Fibroblast of lung (primary cell): ENCODE data around the gene SLC6A13. TPM values are rescaled to one million over a fixed set of nuclear protein-coding genes. Genes with fewer than 3 reads are reported as not detected.
A peak's percentile ranks its signal among the peaks of the same experiment; 100 is the strongest.

ENCODE experiments used
- DNase-seq, 2 donors: peaks; one replicate each; pipeline versions ENCODE4 v3.0.0 to v3.0.0-alpha.2; 2010; ENCODE audit warnings: low read depth in 2 of 2
- H2AFZ ChIP-seq: 2 replicates; pipeline ENCODE4 v1.5.1; 2012; ENCODE audit warnings: low read length, control low read depth, inconsistent platforms
- H3K27ac ChIP-seq: 2 replicates; pipeline ENCODE4 v1.5.1; 2011; ENCODE audit warnings: low read length, control low read depth; ENCODE audit not compliant: insufficient read depth
- H3K27me3 ChIP-seq: 2 replicates; pipeline ENCODE4 v1.5.1; 2011; ENCODE audit warnings: mild to moderate bottlenecking, low read length; ENCODE audit not compliant: control insufficient read depth, insufficient read depth
- H3K36me3 ChIP-seq: 2 replicates; pipeline ENCODE4 v1.5.1; 2011; ENCODE audit warnings: low read length; ENCODE audit not compliant: control insufficient read depth, insufficient read depth
- H3K4me1 ChIP-seq: 2 replicates; pipeline ENCODE4 v1.5.1; 2011; ENCODE audit warnings: low read length; ENCODE audit not compliant: control insufficient read depth, insufficient read depth; ENCODE audit errors: extremely low read depth
- H3K4me2 ChIP-seq: 2 replicates; pipeline ENCODE4 v1.5.1; 2011; ENCODE audit warnings: low read length, control low read depth; ENCODE audit not compliant: insufficient read depth; ENCODE audit errors: extremely low read depth
- H3K4me3 ChIP-seq, 4 experiments: fragments of 200-600 bp in 1 of 4; sonication (generic) in 1 of 4; replicated peaks in 1 of 4; 2 replicates each; pipeline ENCODE4 v1.5.1; 2011 to 2016; ENCODE audit warnings: low read length in 4 of 4, low read depth in 3 of 4, mild to moderate bottlenecking in 3 of 4, control low read depth in 2 of 4, inconsistent platforms in 1 of 4, mixed read lengths in 1 of 4; ENCODE audit not compliant: insufficient read depth in 1 of 4; ENCODE audit errors: control extremely low read depth in 1 of 4
- H3K79me2 ChIP-seq: 2 replicates; pipeline ENCODE4 v1.5.1; 2012; ENCODE audit warnings: mild to moderate bottlenecking, low read length, inconsistent platforms; ENCODE audit not compliant: control insufficient read depth, insufficient read depth
- H3K9ac ChIP-seq: 2 replicates; pipeline ENCODE4 v1.5.1; 2011; ENCODE audit warnings: mild to moderate bottlenecking, low read length, control low read depth; ENCODE audit not compliant: insufficient read depth
- H3K9me3 ChIP-seq: 2 replicates; pipeline ENCODE4 v1.5.1; 2012; ENCODE audit warnings: low read depth, low read length; ENCODE audit not compliant: control insufficient read depth, insufficient read depth
- H4K20me1 ChIP-seq: 2 replicates; pipeline ENCODE4 v1.5.1; 2011; ENCODE audit warnings: low read length; ENCODE audit not compliant: control insufficient read depth, insufficient read depth; ENCODE audit errors: extremely low read depth
- CTCF ChIP-seq, 2 donors: IDR thresholded peaks in 1 of 2; conservative IDR thresholded peaks in 1 of 2; 1 replicate in 1 of 2; 2 replicates in 1 of 2; pipeline ENCODE4 v1.5.1; 2011 to 2012; ENCODE audit warnings: low read length in 2 of 2, control low read depth in 1 of 2, inconsistent platforms in 1 of 2, low read depth in 1 of 2, mild to moderate bottlenecking in 1 of 2
- EZH2 ChIP-seq: IDR thresholded peaks from 2 replicates; pipeline ENCODE4 v1.5.1; 2012; ENCODE audit warnings: low read length, control low read depth, mild to moderate bottlenecking; ENCODE audit errors: missing control alignments
- polyA plus RNA-seq, 2 donors: library from polyadenylated mRNA; depleted of rRNA in 1 of 2; stranded (reverse) in 1 of 2; unstranded in 1 of 2; fragments of >200 nt; gene quantifications; 2 replicates each; pipeline ENCODE4 v1.2.1, GENCODE V29; 2011 to 2012; ENCODE audit warnings: missing spikeins in 1 of 2
- total RNA-seq: library from RNA; depleted of rRNA; stranded (reverse); fragments of >200 nt; gene quantifications from 2 replicates; pipeline ENCODE4 v1.2.1, GENCODE V29; 2014

SLC6A13 gene
- total and polyA plus RNA-seq, 2 donors (not counting 1 experiment from before 2014, with no cell fraction given), result not detected

- H4K20me1 ChIP-seq, result no peaks in the 10 kb centered on the region
- no peak overlapping the region for H3K27ac ChIP-seq
- no peaks in the 10 kb centered on the region for H3K9me3 ChIP-seq
- no peaks in the 10 kb centered on the region for H3K4me1 ChIP-seq
- no peaks in the 10 kb centered on the region for H3K36me3 ChIP-seq
- DNase-seq, result no peak
- H3K27me3 ChIP-seq, result peaks cover 22% of the 10 kb centered on the region
- peak overlapping the region; percentile 25 for H3K4me2 ChIP-seq
- H3K4me3 ChIP-seq, result peak overlapping the region in 2 of 4 experiments; percentile 37 to 40
- no peak overlapping the region for H3K9ac ChIP-seq
- H2AFZ ChIP-seq, result no peak overlapping the region
- H3K79me2 ChIP-seq, result no peaks in the 10 kb centered on the region
- TF ChIP-seq CTCF (conservative IDR thresholded peaks at IDR 0.05 in 1 of 2, IDR thresholded peaks at IDR 0.05 in 1 of 2; ENCODE audit: low read depth in 1 of 2, low read length in 2 of 2), result no peak
- TF ChIP-seq EZH2, result no peak
These were observed 59.0 kb downstream of the SLC6A13 start for GRCh38 chr12:203462-204260.

GRCh38 chr12:203074-203461, 59.6 kb downstream of the SLC6A13 start:
- no peak overlapping the region for H3K4me2 ChIP-seq
- no peaks in the 10 kb centered on the region for H3K9me3 ChIP-seq
- H2AFZ ChIP-seq, result no peak overlapping the region
- H3K79me2 ChIP-seq, result no peaks in the 10 kb centered on the region
- H3K27ac ChIP-seq, result no peak overlapping the region
- TF ChIP-seq CTCF (conservative IDR thresholded peaks at IDR 0.05 in 1 of 2, IDR thresholded peaks at IDR 0.05 in 1 of 2; ENCODE audit: low read depth in 1 of 2, low read length in 2 of 2), result no peak
- no peak for TF ChIP-seq EZH2
- DNase-seq, result no peak
- H4K20me1 ChIP-seq, result no peaks in the 10 kb centered on the region
- no peaks in the 10 kb centered on the region for H3K36me3 ChIP-seq
- H3K4me3 ChIP-seq, result no peak overlapping the region
- no peak overlapping the region for H3K9ac ChIP-seq
- peaks cover 22% of the 10 kb centered on the region for H3K27me3 ChIP-seq
- H3K4me1 ChIP-seq, result no peaks in the 10 kb centered on the region

GRCh38 chr12:202081-202731, 60.4 kb downstream of the SLC6A13 start:
- no peak for DNase-seq
- Histone ChIP-seq H3K9me3 (no peaks in the 10 kb centered on the region), H3K9ac (no peak overlapping the region), H2AFZ (no peak overlapping the region), H3K36me3 (no peaks in the 10 kb centered on the region), H3K27me3 (peaks cover 22% of the 10 kb centered on the region), H3K79me2 (no peaks in the 10 kb centered on the region), H3K4me2 (no peak overlapping the region), H4K20me1 (no peaks in the 10 kb centered on the region), H3K27ac (no peak overlapping the region), H3K4me3 (no peak overlapping the region), H3K4me1 (no peaks in the 10 kb centered on the region)
- TF ChIP-seq CTCF (conservative IDR thresholded peaks at IDR 0.05 in 1 of 2, IDR thresholded peaks at IDR 0.05 in 1 of 2; ENCODE audit: low read depth in 1 of 2, low read length in 2 of 2) (no peak), EZH2 (no peak)
